CD14-positive monocyte (primary cell): ENCODE data around the gene TBL1XR1. TPM values are rescaled to one million over a fixed set of nuclear protein-coding genes. Genes with fewer than 3 reads are reported as not detected.

Experiments used
- DNase-seq, 3 donors: peaks; one replicate each; pipeline ENCODE4 v3.0.0-alpha.2; 2011 to 2022
- H2AFZ ChIP-seq: 2 replicates; pipeline ENCODE4 v1.6.0; 2012; ENCODE audit warnings: mild to moderate bottlenecking, low read depth, low read length, inconsistent platforms; ENCODE audit not compliant: insufficient read depth, poor library complexity, severe bottlenecking
- H3K27ac ChIP-seq, 2 donors: 1 replicate in 1 of 2; 2 replicates in 1 of 2; pipeline ENCODE4 v1.5.1; 2012 to 2013; ENCODE audit warnings: low read length in 2 of 2, control low read depth in 1 of 2, inconsistent platforms in 1 of 2, low read depth in 1 of 2, mild to moderate bottlenecking in 1 of 2
- H3K27me3 ChIP-seq, 2 donors: one replicate each; pipeline versions ENCODE4 v1.6.0 to v1.6.1; 2011 to 2013; ENCODE audit warnings: low read length in 2 of 2; ENCODE audit not compliant: control insufficient read depth in 2 of 2, insufficient read depth in 2 of 2
- H3K36me3 ChIP-seq, 2 donors: replicated peaks in 1 of 2; 1 replicate in 1 of 2; 2 replicates in 1 of 2; pipeline versions ENCODE4 v1.5.1 to v1.6.1; 2012 to 2013; ENCODE audit warnings: low read length in 2 of 2, control low read depth in 1 of 2, inconsistent platforms in 1 of 2, mild to moderate bottlenecking in 1 of 2; ENCODE audit not compliant: insufficient read depth in 2 of 2, control insufficient read depth in 1 of 2
- H3K4me1 ChIP-seq, 2 donors: 1 replicate in 1 of 2; 2 replicates in 1 of 2; pipeline versions ENCODE4 v1.5.1 to v1.6.1; 2012 to 2013; ENCODE audit warnings: low read length in 2 of 2, control low read depth in 1 of 2, inconsistent platforms in 1 of 2, mild to moderate bottlenecking in 1 of 2, moderate library complexity in 1 of 2; ENCODE audit not compliant: insufficient read depth in 2 of 2, control insufficient read depth in 1 of 2
- H3K4me2 ChIP-seq: replicated peaks from 2 replicates; pipeline ENCODE3; 2012; ENCODE audit warnings: low read length, moderate library complexity, mild to moderate bottlenecking; ENCODE audit not compliant: poor library complexity, severe bottlenecking; ENCODE audit errors: extremely low read depth
- H3K4me3 ChIP-seq, 3 experiments: fragments of 200-600 bp in 1 of 3; sonication (generic) in 1 of 3; replicated peaks in 1 of 3; 1 replicate in 2 of 3; 2 replicates in 1 of 3; pipeline ENCODE4 v1.5.1; 2011 to 2013; ENCODE audit warnings: low read length in 3 of 3, mild to moderate bottlenecking in 3 of 3, control low read depth in 2 of 3, low read depth in 2 of 3, inconsistent platforms in 1 of 3, moderate library complexity in 1 of 3
- H3K79me2 ChIP-seq: 2 replicates; pipeline ENCODE4 v1.6.0; 2012; ENCODE audit warnings: mild to moderate bottlenecking, control low read depth, inconsistent platforms, low read length, moderate library complexity; ENCODE audit not compliant: insufficient read depth
- H3K9ac ChIP-seq: 2 replicates; pipeline ENCODE4 v1.6.0; 2017; ENCODE audit warnings: low read length, mild to moderate bottlenecking; ENCODE audit not compliant: insufficient read depth, poor library complexity, severe bottlenecking
- H3K9me3 ChIP-seq, 2 donors: replicated peaks in 1 of 2; 1 replicate in 1 of 2; 2 replicates in 1 of 2; pipeline versions ENCODE4 v1.5.1 to v1.6.1; 2012 to 2013; ENCODE audit warnings: low read length in 2 of 2, control low read depth in 1 of 2; ENCODE audit not compliant: control insufficient read depth in 1 of 2, insufficient read depth in 1 of 2
- H4K20me1 ChIP-seq: 2 replicates; pipeline ENCODE4 v1.6.0; 2012; ENCODE audit warnings: mild to moderate bottlenecking, low read length, control low read depth, moderate library complexity; ENCODE audit not compliant: insufficient read depth
- H3K27ac Mint-ChIP-seq, 7 donors: one replicate each; pipeline ENCODE4 v1.8.0; 2020; ENCODE audit warnings: mild to moderate bottlenecking in 7 of 7, mixed read lengths in 7 of 7, moderate library complexity in 6 of 7, inconsistent platforms in 2 of 7
- H3K27me3 Mint-ChIP-seq, 3 donors: one replicate each; pipeline ENCODE4 v1.8.0; 2021 to 2022; ENCODE audit warnings: low read depth in 3 of 3, mild to moderate bottlenecking in 3 of 3, mixed read lengths in 3 of 3, moderate library complexity in 3 of 3, inconsistent platforms in 1 of 3
- H3K36me3 Mint-ChIP-seq, 2 donors: one replicate each; pipeline ENCODE4 v1.8.0; 2020; ENCODE audit warnings: mixed read lengths in 2 of 2, inconsistent platforms in 1 of 2, mild to moderate bottlenecking in 1 of 2
- H3K4me1 Mint-ChIP-seq: one replicate; pipeline ENCODE4 v1.8.0; 2020; ENCODE audit warnings: mild to moderate bottlenecking, mixed read lengths
- H3K4me3 Mint-ChIP-seq, 2 donors: one replicate each; pipeline ENCODE4 v1.8.0; 2020; ENCODE audit warnings: mild to moderate bottlenecking in 2 of 2, mixed read lengths in 2 of 2, moderate library complexity in 1 of 2
- H3K9me3 Mint-ChIP-seq, 7 donors: one replicate each; pipeline ENCODE4 v1.8.0; 2020 to 2022; ENCODE audit warnings: mixed read lengths in 7 of 7, mild to moderate bottlenecking in 6 of 7, moderate library complexity in 6 of 7, inconsistent platforms in 2 of 7
- WGBS: methylation state at CpG from one replicate; pipeline ENCODE4 v1.1.5; 2013; ENCODE audit warnings: missing lambda C conversion rate; ENCODE audit not compliant: insufficient coverage; 5-methylcytosine and 5-hydroxymethylcytosine counted together
- intact Hi-C, 2 donors: fragments of 100-400 bp; cut with micrococcal nuclease; formaldehyde crosslinking; loops; one replicate each; pipeline versions ENCODE4 v1.15.0 to v1.15.1; 2023
- polyA minus RNA-seq: library from RNA; depleted of rRNA, polyadenylated mRNA; stranded (reverse); fragments of >200 nt; gene quantifications from 2 replicates; pipeline ENCODE4 v1.2.3, GENCODE V29; 2012
- polyA plus RNA-seq, 3 donors: library from polyadenylated mRNA; depleted of rRNA in 1 of 3; unstranded in 2 of 3; stranded (reverse) in 1 of 3; fragments of 300-500 nt in 2 of 3; fragments of >200 nt in 1 of 3; fragmentation: Illumina TruSeq in 2 of 3; gene quantifications; 1 replicate in 2 of 3; 2 replicates in 1 of 3; pipeline ENCODE4 v1.2.3, GENCODE V29; 2012 to 2021
- total RNA-seq, 12 experiments: library from RNA in 1 of 12; stranded (reverse) in 1 of 12; fragments of 120-200 nt in 1 of 12; gene quantifications; one replicate each; pipeline ENCODE4 v1.2.4 and lab custom pipeline; 2013 to 2026; ENCODE audit warnings: mixed read lengths in 6 of 12, inconsistent platforms in 1 of 12
- TF ChIP-seq, protein P1 (sequence below): fragments of 200-600 bp; IDR thresholded peaks from one replicate; pipeline ENCODE4 v1.8.0; 2022; ENCODE audit warnings: antibody characterized with exemption, mild to moderate bottlenecking

The TBL1XR1 gene
- total RNA-seq (2013) = 37.4 TPM
- polyA plus RNA-seq (10 to 100 TPM; 10.2 to 20.4 (median 18.3) TPM), polyA minus RNA-seq (12.9 and 32.7 TPM in 2 replicates), total RNA-seq (lab: John Stamatoyannopoulos, UW) (34.4 to 167 (median 122) reads per million in 11 experiments)

DNA sequence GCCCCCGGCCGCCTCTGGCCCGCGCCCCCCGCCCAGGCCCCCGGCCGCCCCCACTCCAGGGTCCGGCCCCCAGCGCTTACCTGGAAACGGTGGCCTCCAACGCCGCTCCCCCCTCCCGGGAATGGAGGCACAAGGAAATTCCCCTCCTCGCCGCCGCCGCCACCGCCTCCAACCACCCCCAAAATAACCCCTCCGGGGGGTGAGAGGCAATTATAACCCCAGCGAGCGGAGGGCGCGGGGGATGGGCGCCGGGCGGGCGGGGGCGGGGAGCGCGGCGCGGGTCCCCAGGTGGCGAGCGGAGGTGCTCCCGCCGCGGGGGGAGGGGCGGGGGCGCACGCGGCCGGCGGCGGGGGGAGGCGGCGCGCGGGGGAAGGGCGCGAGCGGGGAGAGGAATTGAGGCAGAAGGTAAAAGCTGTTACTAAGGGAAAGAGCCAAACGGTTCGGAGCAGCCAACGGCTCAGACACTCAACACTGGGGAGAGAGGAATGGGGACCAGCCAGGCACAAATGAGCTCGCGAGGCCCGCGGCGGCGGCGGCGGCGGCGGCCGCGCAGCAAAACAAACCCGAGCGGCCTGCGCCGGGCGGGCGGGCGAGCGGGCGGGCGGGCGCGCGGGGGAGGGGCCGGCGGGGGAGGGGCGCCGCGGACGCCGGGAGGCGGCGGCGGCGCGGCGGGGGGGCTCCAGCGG lies at the start of gene TBL1XR1:
Gene TBL1XR1, minus strand, starts transcription at position 442 of the 686 bp plus-strand sequence. CDS start 132,505 bp downstream, outside the sequence.
- H3K4me1 ChIP-seq = peaks cover 22 to 42% of the 10 kb centered on the region in 2 donors
- intact Hi-C loops = loop anchor here (5.0 to 10.0 kb wide), 5 partner anchors 58 to 408 kb away; no protein-coding TSS in a partner anchor
- WGBS = under 1% methylated on average over 35 of the region's 93 CpGs
- H2AFZ ChIP-seq = peak within 1 kb of the TSS; percentile 85
- Mint-ChIP-seq H3K4me1 (peaks cover 44% of the 10 kb centered on the region), H3K36me3 (peaks cover 0 to 4% of the 10 kb centered on the region in 2 donors), H3K27ac (peak within 1 kb of the TSS; percentile 92 to 98 (median 96)), H3K9me3 (peaks cover 0 to 2% (median 0%) of the 10 kb centered on the region in 7 donors), H3K27me3 (no peaks in the 10 kb centered on the region), H3K4me3 (peak within 1 kb of the TSS; percentile 96 to 97)
- H3K79me2 ChIP-seq = peaks cover 48% of the 10 kb centered on the region
- DNase-seq = peak; percentile 76 to 80 (median 79)
- H3K4me3 ChIP-seq = peak within 1 kb of the TSS; percentile 86 to 98 (median 96)
- no peaks in the 10 kb centered on the region for H3K27me3 ChIP-seq
- no peaks in the 10 kb centered on the region for H3K9me3 ChIP-seq
- H3K27ac ChIP-seq = peak within 1 kb of the TSS; percentile 77 to 92
- H3K9ac ChIP-seq = peak within 1 kb of the TSS; percentile 74
- TF ChIP-seq, protein P1, sequence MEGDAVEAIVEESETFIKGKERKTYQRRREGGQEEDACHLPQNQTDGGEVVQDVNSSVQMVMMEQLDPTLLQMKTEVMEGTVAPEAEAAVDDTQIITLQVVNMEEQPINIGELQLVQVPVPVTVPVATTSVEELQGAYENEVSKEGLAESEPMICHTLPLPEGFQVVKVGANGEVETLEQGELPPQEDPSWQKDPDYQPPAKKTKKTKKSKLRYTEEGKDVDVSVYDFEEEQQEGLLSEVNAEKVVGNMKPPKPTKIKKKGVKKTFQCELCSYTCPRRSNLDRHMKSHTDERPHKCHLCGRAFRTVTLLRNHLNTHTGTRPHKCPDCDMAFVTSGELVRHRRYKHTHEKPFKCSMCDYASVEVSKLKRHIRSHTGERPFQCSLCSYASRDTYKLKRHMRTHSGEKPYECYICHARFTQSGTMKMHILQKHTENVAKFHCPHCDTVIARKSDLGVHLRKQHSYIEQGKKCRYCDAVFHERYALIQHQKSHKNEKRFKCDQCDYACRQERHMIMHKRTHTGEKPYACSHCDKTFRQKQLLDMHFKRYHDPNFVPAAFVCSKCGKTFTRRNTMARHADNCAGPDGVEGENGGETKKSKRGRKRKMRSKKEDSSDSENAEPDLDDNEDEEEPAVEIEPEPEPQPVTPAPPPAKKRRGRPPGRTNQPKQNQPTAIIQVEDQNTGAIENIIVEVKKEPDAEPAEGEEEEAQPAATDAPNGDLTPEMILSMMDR = no peak
- H3K36me3 ChIP-seq = no peaks in the 10 kb centered on the region
- no peaks in the 10 kb centered on the region for H4K20me1 ChIP-seq
- H3K4me2 ChIP-seq = peak within 1 kb of the TSS; percentile 93

DNA sequence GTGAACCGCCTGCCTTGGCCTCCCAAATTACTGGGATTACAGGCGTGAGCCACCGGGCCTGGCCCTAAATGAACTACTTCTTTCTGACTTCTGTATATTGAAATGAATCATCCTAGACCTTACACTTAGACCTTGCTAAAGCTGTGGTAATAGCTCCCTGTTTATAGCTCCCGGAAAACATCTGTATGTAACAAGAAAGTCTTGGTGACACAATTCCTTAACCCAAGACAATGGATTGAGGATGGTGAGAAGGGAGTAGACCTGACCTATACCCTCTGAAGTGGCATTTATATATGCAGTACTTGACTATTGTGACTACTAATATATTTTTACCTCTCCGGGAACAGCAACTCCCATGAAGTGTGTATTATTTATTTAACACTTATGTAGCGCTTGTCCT lies 48.0 kb upstream of the TBL1XR1 start:
- no peak overlapping the region for H3K27ac Mint-ChIP-seq
- WGBS = 100% methylated on average over 1 of the region's 6 CpGs
- Histone ChIP-seq H2AFZ (no peak overlapping the region), H3K9ac (no peak overlapping the region), H3K79me2 (no peaks in the 10 kb centered on the region), H4K20me1 (no peaks in the 10 kb centered on the region), H3K4me3 (no peak overlapping the region), H3K9me3 (no peaks in the 10 kb centered on the region), H3K4me2 (no peak overlapping the region), H3K36me3 (no peaks in the 10 kb centered on the region), H3K27me3 (no peaks in the 10 kb centered on the region), H3K4me1 (peaks cover 0 to 6% of the 10 kb centered on the region in 2 donors), H3K27ac (no peak overlapping the region)
- H3K4me1 Mint-ChIP-seq = peaks cover 15% of the 10 kb centered on the region
- no peak for DNase-seq
- TF ChIP-seq, protein P1 = no peak
- H3K36me3 Mint-ChIP-seq = no peaks in the 10 kb centered on the region
- H3K9me3 Mint-ChIP-seq = peaks cover 0 to 5% (median 0%) of the 10 kb centered on the region in 7 donors
- intact Hi-C loops = no loop called here
- peaks cover 0 to 2% (median 0%) of the 10 kb centered on the region in 3 donors for H3K27me3 Mint-ChIP-seq
- H3K4me3 Mint-ChIP-seq = no peak overlapping the region
